ENCODE measurements around the gene RALGAPA1.
"Not testable (repeated sequence)": the region's sequence is repeated elsewhere in the genome, so short reads cannot be mapped to it uniquely, and the experiment has no call there.

Gene RALGAPA1

DNA sequence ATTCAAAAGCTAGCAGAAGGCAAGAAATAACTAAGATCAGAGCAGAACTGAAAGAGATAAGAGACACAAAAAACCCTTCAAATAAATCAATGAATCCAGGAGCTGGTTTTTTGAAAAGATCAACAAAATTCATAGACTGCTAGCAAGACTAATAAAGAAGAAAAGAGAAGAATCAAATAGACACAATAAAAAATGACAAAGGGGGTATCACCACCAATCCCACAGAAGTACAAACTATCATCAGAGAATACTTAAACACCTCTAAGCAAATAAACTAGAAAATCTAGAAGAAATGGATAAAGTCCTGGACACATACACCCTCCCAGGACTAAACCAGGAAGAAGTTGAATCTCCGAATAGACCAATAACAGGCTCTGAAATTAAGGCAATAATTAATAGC, 189.6 kb downstream of the RALGAPA1 start:
- not testable (repeated sequence) for DNase-seq

DNA sequence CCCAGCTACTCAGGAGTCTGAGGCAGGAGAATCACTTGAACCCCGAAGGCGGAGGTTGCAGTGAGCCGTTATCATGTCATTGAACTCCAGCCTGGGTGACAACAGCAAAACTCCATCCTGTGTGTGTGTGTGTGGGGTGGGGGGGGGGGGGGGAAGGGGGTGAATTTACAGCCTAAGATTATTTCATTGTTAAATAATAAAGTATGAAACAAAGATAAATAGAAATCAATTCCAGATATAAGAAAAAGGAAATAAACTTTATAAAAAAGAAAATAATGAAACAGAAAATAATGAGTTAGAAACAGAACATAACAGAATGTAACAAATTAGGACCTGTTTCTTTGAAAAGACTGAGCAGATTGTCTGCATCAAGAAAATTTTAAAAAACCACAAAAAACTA, 191.6 kb downstream of the RALGAPA1 start:
- DNase-seq: no peak

GRCh38 chr14:35607380-35607779, 201.7 kb downstream of the RALGAPA1 start:
- no peak for DNase-seq

GRCh38 chr14:35600253-35600652, 208.8 kb downstream of the RALGAPA1 start:
- no peak for DNase-seq

DNA sequence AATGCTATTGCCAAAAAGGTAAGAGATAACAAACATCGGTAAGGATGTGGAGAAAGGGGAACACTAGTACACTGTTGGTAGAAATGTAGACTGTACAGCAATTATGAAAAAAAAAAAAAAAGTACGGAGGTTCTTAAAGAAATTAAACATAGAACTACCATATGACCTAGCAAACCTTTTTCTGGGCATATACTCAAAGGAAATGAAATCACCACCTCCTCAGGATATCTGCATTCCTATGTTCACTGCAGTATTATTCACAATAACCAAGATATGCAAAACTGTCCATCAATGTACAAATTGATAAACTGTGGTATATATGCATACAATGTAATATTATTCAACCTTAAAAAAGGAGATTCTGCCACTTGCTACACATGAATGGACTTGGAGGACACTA, 214.5 kb downstream of the RALGAPA1 start:
- no peak for DNase-seq

- not testable (repeated sequence) for DNase-seq
Observed at GRCh38 chr14:35587373-35587772, 221.7 kb downstream of the RALGAPA1 start.

GRCh38 chr14:35578639-35579038, 230.5 kb downstream of the RALGAPA1 start:
- DNase-seq: no peak

DNA sequence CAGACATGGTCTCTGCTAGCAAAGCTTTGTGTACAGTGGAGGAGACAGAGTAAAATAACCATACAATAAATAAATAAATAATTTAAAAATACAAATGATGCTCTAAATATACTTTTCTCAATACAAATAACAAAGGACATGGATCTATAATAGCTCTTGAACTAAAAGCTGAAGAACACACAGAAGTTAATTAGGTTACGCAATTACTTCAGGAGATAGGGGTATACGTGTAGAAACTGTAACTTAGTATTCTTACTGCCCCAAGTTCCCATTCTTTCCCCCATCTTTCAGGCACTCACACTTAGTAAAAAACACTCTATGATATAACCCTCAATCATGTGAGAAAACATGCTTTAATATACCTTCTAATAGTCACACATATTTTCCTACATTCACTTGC, 231.0 kb downstream of the RALGAPA1 start:
- no peak for DNase-seq

- no peak for DNase-seq
Observed at GRCh38 chr14:35576856-35577255, 232.2 kb downstream of the RALGAPA1 start.

DNA sequence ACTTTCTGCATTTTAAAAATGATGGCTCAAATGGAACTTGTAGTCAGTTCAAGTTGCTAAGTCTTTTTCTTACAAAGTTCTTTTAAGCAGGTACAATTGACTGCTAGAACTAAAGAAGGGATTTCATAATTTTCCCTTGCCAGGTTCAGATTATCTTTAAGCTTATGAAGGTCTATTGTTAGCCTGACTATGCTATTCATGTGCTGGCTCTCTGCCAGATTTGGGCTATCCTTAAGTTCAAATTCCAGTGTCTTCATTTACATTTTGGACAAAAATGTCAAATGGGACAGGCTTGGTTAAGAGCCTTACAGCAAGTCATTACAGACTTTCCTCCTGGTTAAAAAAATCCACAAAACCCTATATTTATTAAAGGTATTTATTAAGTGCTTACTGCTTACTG, 232.8 kb downstream of the RALGAPA1 start:
- no peak for DNase-seq

DNA sequence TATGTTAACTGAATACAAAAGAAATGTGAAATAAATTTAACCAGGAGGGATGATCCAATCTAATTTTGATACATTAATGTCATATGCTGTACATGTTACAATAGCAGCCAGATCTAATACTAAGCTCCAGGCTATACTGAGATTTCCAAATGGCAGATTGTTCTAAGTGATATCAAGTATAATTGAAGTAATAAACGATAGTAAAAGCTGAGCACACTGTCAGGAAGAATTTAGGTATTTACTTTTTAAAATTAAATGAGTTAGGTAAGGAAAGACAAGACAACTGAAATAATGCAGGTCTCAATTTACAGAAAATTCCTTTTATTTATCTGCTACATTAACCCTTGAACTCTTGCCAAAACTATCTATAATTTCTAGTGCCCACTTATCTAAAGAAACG, 235.2 kb downstream of the RALGAPA1 start:
- no peak for DNase-seq

GRCh38 chr14:35571598-35571997, 237.5 kb downstream of the RALGAPA1 start:
- DNase-seq: no peak

DNA sequence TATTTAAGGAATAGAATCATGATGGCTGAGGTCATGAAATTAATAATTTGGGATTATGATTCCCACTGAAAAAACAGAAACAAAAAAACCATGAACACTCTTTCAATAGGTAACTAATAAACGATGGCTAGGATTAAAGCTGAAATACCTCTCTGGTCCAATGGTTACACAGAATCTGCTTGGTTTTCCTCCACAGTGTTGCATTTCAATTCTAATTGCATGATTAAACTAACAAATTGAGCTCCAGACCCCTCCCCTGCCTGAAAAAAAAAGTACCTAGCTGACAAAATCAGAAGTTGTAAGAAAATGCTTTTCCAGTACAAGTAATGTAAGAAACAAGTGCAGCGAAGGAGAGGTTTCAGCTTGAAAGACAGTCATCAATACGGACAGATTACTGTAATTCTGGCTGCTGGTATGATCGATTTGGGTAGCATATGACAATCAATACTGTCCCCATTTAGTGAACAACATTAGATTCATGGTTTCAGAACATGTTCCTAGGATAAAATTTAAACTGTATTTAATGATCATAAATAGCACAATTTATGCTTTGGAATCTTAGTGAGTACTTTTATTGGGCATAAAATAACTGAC, 243.1 kb downstream of the RALGAPA1 start:
- DNase-seq: no peak

DNA sequence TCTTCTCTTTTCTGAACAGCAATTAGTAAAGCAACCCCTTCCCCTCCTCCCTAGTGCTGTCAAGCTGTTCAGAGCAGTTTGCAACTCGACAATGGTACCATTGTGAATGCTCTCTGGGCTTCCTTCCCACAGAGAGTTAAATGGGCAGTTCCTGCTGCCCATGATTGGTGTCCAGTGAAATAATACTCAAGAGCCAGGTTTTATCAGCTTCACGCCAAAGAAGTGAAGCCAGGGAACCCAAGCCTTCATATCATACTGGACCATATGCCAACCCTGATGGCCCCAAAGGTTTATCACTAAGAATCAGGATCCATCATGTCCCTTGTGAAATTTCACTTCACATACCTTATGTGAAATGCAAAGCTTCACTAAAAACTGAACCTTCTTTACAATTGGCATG, 250.4 kb downstream of the RALGAPA1 start:
- no peak for DNase-seq

GRCh38 chr14:35557221-35557747, 251.8 kb downstream of the RALGAPA1 start:
- DNase-seq: no peak

- no peak for DNase-seq
Observed at GRCh38 chr14:35556548-35556947, 252.5 kb downstream of the RALGAPA1 start.

- no peak for DNase-seq
Observed at GRCh38 chr14:35553808-35554207, 255.3 kb downstream of the RALGAPA1 start.

DNA sequence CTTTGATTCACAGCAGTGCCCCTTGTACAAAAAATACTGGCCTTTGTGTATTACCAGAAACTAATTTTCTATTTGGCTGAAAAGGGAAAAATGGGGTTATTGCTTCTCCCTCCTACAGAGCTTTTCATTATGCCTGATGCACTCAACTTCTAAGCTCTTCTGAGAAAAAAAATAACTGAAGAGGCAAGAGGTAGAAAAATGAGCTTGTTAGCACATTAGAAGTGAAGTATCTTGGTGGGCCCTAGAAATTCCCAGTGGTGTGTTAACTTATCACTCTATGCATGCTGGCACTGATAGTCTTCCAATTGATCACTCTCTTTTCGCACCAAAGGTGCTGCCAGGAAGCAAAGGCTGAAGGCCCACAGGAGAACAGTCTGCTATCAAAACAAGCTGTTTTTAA, 258.0 kb downstream of the RALGAPA1 start:
- no peak for DNase-seq

- DNase-seq: no peak
Observed at GRCh38 chr14:35549551-35549950, 259.5 kb downstream of the RALGAPA1 start.

DNA sequence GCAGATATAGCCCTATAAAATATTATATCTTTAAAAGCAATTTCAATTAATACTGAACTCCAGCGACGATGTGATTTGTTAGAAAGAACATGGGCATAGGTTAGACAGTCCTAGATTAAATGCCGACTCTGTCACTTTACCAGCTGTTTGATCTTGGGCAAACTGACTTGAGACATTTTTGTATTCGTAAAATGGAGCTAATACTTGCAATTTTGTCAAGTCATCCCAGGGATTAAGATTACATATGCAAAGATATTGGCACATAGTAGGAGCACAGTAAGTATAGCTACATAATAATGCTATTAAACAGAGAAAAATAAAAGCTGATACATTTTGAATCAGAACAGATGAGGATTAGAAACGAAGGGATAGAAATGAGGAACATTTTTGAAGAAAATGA, 266.1 kb downstream of the RALGAPA1 start:
- no peak for DNase-seq

DNA sequence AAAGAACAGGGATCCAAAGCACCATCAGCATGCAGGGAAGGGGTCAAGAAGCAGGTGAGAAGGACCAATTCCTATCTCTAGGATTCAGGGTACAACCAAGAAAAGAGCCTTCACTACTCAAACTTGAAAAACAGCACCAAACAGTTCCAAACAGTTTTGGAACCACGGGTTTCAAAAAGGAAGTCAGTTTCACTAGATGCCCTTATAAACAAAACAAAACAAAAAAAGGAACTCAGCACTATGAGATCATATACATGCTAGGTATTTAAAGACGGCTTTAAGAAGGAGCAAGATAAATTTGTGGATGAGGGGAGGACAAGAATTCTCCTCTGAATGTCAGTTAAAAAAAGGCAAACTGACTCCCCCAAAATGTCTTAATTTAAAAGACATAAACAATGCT, 269.1 kb downstream of the RALGAPA1 start:
- DNase-seq: no peak

DNA sequence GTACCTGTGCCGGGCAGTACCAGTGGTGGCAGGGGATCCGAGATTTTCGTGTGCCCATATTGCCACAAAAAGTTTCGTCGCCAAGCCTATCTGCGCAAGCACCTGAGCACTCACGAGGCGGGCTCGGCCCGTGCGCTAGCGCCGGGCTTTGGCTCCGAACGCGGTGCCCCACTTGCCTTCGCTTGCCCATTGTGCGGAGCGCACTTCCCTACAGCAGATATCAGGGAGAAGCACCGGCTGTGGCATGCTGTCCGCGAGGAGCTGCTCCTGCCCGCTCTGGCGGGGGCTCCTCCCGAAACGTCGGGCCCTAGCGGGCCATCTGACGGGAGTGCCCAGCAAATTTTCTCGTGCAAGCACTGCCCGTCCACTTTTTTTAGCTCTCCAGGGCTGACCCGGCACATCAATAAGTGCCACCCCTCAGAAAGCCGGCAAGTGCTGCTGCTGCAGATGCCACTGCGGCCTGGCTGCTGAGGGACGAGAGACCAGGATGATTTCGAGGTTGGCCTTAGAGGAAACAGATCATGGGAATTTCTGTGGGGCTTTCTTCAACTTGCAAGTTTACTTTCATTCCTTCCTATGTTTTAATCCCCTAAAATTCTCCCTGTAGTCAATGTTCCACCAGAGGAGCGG, 273.5 kb downstream of the RALGAPA1 start:
- no peak for DNase-seq

- peak; percentile 47 for DNase-seq
Observed at GRCh38 chr14:35534873-35535482, 274.1 kb downstream of the RALGAPA1 start.

- no peak for DNase-seq
Observed at GRCh38 chr14:35534208-35534872, 274.8 kb downstream of the RALGAPA1 start.
